DMS 273 (cell line): Measurements from ENCODE around the gene SLC25A21.
A peak's percentile ranks its signal among the peaks of the same experiment; 100 is the strongest.

ENCODE experiments used
- DNase-seq: peaks from one replicate; lab custom pipeline; 2025; ENCODE audit not compliant: unreplicated experiment; lab: John Stamatoyannopoulos, UW

SLC25A21 gene

DNA sequence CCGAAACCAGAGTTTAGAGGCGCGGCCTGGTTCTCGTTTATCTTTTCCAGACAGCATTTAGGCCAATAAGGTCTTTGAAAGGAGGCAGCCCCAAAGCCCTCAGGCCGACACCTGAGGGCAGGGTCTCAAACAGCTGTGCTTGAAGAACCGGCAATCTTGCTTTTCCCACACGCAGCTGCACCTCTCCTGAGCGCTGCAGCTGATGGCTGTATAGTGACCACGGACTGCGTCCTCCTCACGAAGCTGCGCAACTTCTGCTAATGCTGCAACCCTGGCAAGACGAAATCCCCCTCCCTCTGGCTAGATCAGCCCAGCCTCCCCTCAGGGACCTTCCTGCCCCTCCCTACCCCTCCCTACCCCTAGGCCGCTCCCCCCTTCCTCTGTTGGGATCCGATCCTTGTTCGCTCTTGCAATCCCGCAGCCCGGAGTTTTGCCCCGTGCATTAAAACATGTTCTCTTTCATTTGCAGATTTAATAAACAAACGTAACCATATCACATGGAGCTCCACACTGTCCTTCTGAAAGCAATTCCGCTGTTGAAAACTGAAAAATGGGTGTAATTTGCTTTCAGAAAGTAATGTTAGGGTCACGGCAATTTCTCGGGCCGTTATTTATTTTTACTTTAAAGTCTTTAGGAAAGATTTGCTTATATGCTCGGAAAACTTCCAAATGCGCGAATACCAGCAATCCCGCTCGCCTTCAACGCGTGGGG, 515.6 kb downstream of the SLC25A21 start:
- peak; percentile 33 for DNase-seq

DNA sequence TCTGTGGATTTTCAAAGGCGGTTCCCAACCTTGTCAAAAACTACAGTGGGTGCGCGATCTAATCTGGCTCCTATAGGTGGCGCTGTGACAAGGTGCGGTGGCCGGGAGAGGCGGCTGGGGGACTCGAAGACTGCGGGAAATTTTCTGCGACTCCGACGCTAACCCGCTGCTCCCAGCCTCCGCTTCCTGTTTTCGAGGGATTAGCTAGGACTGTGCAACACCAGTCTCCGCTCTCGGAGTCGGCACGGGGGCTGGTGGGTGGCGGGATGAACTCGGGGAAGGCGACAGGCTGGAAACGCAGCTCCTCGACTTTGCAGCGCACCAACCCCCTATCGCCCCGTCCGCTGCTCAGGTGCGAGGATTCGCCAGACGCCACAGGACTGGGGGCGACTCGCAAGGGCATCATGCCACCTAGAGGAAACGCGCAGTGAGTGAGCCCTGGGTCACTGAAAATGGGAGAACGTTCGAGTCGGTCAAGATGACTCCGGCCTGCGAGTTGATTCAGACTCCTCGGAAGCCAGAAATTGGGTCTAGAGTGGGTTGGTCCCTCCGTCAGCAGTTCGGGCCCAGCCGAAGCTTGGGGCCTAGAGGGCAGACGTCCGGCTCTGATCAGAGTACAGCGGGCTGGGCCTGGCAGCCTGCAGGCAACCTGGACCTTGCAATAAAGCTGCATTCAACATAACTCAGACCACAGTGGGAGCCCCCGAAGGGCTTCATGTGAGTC, 516.3 kb downstream of the SLC25A21 start:
- DNase-seq = peak; percentile 72

DNA sequence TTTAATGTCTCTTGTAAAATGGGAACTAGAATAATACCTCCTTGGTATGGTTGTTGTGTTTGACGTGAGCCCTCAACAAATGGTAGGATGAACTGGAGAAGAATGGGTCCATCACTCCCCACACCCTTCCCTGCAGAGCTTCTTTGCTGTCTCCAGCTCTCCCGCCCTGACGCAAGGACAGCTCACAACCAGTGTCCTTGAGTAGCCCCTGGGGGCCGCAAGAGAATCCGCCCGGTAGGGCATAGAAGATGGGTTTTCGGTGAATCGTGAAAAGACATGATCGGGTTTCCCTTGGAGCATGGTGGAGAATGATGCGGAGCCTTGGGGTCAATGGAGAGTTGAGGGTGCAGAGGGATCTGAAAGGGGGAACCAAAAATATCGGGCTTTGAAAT, 516.8 kb downstream of the SLC25A21 start:
- DNase-seq = no peak

DNA sequence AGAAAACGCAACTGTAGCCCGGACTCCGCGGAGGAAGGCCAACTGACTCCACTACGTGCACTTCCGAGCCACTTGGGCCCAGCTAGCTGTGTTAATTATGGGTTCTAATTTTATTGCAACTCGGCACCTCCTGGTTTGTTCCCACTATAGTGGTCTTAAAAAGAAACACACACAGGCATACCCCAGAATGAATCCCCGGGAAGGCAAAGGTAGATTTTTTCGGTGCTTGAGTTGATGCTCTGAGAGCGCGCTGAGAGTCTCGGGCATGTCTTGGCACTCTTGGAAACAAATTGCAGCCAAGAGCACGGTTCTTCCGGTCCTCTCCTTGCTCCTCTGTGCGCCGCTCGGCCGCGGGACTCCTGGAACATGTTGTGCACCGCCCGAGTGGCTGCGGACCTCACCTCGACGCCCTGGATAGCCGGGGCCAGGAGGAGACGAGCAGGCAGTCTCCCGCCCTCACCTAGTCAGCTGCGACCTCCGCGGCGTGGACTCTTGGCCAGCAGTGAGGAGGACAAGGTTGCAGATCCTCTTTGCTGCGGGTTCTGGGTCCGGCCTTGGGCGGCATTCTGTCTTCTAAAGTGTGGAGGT, 517.5 kb downstream of the SLC25A21 start:
- no peak for DNase-seq

DNA sequence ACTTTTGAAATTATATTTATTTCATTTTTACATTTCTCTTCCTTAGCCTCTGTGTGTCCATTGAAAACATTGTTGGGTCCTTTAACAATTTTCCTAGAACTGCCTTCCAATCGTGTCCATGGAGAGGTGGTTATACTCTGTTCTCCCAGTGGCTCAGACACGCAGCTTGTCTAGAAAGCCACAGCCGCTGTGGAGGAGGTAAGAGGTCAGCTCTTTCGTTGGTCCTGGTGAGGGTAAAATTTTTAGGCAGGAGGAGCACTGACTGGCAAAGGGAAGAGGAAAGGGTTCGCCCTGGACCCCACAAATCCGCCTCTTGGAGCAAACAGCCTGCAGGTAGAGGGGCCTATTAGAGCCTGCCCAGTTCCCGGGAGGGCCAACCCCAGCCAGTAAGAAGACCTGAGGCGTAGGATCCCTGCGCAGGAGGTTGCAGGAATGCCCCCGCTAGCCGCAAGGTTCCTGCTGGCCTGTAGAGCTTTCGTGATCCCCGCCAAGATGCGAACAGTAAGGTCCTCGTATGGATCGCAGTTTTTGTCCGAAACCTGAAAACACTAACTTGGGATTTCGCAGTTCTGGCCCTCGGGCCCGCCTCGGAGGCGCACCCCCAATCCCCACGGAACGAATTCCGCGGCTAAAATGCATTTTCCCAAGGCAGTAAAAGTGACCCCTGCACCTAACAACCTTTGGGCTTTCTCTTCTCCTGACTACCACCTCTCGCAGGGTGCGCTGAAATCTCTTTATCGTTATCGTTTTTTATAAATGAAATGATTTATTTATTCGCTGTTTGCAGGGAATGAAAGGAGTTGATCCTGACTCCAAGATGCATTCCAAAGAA, 518.2 kb downstream of the SLC25A21 start:
- DNase-seq = no peak

DNA sequence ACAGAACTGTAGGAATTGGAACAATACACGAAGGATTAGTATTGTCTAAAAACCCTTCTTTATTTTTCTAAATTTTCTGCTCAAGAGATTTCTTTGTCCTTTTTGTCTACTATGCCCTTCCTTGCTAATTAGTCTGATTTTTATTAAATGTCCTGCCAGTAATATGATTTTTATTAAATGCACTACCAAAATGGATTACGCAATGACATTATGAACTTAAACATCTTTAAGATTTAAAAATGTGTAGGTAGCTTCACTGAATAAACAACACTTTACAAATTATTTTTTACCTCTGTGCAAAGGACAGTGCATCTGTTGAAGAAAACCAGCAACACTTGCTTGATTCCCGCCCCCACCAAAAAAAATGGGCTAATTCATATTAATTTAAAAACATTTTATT, 519.0 kb downstream of the SLC25A21 start:
- DNase-seq = no peak

DNA sequence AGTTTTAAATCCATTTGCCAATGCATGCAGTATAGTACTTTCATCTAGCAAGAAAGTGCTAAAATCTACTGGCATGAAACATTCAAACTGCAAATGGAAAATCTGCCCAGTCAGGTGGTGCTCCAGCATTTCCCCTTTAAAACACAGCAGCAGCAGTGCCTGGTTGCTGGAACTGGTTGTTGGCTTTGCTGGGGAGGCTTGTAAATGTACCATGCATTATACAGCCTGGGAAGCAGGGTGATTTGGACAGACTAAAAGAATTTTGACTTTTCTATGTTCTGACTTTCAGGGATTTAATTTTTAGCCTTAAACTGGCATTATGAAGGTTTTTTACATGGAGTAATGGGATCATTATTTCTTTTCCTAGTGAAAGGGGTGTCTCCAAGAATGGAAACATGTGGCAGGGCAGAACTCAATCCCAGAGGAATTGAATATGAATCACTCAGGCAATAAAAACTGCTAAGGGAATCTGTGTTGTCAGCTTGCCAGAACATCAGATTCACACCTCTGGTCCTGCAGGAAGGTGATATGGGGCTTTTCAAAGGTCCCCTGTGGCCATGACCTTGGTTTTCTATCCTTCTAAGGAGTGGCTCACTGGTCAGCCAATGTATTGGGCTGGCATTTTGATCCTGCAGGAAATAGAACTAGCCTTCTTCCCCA, 519.7 kb downstream of the SLC25A21 start:
- DNase-seq = peak; percentile 23

DNA sequence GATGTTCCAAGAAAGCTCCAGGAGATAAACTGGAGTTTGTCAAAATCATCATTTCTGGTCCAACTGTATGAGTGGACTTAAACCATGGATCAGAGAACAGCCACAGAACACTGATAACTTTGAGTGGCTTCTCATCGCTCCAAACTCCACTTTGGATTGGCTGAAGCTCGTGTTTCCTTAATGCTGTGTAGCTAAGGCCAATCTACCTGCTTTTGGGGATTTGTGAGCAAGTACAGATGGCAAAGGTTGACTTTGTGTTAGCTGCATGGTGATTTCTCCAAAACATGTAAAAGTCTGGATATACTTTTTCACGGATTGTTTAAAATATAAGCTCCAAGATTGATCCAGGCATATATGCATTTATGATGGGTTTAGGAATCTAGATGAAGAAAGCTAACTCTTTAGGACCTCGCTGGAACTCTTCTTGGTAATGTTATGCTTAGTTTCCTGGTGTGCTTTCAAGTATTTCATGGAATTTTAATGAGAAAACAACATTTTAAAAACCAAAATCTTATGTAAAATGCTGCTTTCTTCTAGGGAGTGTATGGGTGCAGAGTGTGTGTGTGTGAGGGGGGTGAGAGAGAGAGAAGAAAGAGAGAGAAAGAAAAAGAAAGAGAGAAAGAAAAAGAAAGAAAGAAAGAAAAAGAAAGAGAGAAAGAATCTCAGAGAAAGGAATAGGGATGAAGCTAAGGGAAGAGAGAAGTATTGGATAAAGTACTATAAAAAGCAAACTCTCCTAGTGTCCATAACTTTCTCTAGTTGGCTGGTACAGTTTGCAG, 522.3 kb downstream of the SLC25A21 start:
- no peak for DNase-seq

DNA sequence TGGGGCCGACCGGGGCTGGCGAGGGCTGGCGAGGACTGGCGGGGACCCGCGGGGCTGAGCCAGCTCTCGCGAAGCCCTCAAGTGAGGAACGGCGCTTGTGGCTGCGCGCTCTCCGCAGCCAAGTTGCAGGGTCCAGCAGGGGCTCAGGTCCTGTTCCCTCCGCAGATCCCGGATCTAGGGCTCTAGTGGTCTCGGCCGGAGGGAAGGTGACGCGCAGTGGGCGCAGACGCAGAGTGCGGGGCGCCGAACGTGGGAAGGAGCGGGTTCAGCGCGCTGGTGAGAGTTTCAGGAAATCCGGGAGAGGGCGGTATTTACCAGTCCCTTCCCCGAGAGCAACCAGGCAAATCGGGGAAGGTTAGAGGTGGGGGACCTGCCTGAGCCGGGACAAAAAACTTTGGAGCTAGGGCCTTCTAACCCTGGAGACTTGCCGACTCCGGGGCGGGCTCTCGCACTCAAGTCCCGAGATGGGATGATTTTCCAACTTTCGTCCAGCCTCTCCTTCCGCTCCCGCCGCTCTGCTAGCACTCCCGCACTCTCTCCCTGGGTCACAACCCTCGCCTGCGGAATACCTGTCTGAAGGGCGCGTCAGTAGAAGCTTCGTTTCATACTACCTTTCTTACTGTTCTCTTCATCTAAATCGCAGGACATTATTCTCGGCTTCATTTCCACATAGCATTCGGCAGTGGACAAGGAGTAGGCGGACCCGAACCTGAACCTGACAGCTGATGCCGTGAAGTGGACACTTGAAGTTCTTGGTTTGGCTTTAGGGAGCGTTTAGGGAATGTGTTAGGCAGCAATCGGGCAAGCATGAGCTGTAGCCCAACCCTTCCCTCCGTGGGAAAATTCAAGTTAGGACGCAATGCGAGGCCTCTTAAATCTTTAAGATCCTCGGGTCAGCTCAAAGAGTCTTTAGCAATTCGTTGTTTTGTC, 524.3 kb downstream of the SLC25A21 start:
- peak; percentile 86 for DNase-seq

DNA sequence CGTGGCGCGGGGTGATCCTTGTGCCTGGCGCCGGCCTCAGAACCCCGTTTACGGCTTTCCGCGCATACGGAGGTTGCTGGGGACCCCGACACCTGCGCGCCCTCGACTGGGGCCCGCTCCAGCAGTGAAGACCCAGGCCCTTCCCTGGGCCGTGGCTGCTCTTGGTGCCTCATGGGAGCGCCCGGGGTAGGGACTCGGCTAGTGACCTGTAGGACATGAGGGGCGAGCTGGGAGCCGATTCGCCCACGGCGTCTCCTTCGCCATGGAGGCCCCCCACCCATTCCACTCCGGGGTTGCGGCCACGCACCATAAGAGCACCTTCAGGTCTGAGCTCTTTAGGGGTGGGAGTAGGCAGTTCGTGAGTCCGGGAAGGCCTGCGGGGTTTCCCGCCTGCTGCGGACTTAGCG, 525.0 kb downstream of the SLC25A21 start:
- peak; percentile 51 for DNase-seq

DNA sequence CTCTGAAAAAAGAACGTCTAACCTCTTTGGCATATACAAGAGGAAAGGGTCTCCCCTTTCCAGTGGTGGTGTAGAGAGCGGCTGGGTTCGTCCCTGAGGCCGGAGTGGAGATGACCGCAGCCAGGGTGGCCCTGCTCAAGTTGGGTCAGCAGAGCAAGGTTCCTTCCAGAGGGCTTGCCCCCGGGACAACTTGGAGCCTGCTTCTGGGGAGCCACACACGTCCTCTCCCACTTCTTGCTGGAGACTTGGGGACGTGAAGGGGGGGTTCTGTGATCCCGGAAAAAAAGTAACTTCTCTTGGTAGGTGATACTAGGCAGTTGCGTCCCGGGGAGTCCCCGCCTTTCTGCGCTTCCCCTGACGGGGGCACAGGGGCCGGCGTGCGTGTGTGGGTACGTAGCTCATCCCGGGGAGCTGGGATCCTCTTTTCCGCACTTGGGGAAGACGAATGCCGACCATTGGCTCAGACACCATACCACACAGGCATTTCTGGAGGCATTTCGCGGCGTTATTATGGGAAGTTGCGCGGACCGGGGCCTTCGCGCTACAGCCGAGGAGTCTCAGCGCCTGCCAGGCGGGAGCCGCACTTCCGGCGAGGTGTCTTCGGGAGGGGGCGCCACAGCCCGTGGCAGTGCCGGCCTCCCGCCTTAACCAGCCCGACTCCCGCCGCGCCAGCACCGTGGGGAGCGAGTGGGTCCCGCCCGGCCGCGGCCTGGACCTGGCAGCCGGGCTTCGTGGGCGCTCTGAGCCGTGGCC, 525.6 kb downstream of the SLC25A21 start:
- peak; percentile 79 for DNase-seq

DNA sequence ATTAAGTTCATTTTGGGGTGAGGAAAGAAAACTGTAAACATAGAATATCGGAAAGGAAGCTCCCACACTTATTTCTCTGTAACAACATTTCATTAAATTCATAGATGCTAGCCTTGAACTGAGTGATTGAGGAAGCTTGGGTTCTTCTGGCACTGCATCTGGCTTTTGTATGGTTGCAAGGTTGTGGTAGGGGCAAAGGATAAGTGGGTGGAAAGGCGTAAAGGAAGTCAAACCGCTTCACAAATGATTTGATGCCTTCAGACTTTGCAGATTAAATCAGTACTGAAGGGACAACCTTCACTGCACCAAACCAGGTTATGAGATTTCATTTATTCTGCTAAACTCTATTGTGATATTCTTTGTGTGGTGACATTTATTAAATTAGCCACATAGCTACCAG, 538.8 kb downstream of the SLC25A21 start:
- DNase-seq = no peak
